ENCODE results near the gene SFTPD. TPM values are rescaled to one million over a fixed set of nuclear protein-coding genes. Genes with fewer than 3 reads are reported as not detected.

Gene SFTPD
- total RNA-seq, 1 experiment from 2014 or later, result not detected

DNA sequence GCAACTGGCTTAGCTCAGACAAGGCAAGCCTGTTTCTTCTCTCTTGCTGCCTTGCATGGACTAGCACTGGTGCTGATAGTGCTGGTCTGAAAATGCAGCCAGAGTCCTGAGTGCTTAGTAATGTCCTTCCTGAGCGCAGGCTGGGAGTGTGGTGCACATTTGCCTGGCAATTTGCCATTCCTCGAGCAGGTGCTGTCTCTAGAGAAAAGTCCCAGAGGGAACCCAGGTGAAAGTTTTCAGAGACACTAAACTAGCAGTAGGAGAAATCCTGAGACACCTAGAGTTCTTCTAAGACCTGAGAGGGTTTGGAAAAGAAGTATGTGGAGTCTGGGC lies 1.9 kb downstream of the SFTPD start:
- no peak for DNase-seq (ENCODE audit: low spot score)
- no TSS peak for BruUV-seq (replicated peaks)
- no peak overlapping the region for H3K27ac ChIP-seq (ENCODE audit: low read depth, low read length, poor library complexity, severe bottlenecking)
- no peaks in the 10 kb centered on the region for H3K9me3 ChIP-seq (ENCODE audit: low read depth, low read length, poor library complexity, severe bottlenecking)
- H3K27me3 ChIP-seq (replicated peaks; ENCODE audit: insufficient read depth, low read depth, low read length, poor library complexity), result peaks cover 8% of the 10 kb centered on the region
- no peak overlapping the region for H3K4me3 ChIP-seq (ENCODE audit: low read depth, low read length, poor library complexity, severe bottlenecking)
- TF ChIP-seq CTCF (conservative IDR thresholded peaks at IDR 0.05; ENCODE audit: low read depth, low read length), result no peak
- no peak for TF ChIP-seq EZH2 (IDR thresholded peaks at IDR 0.05; ENCODE audit: borderline replicate concordance, low read depth, low read length, poor library complexity, severe bottlenecking)
- no peaks in the 10 kb centered on the region for H3K36me3 ChIP-seq (ENCODE audit: insufficient read depth, low read length, poor library complexity, severe bottlenecking)
- intact Hi-C loops (cut with micrococcal nuclease; ENCODE audit: unreplicated experiment), result no loop called here
- H3K4me1 ChIP-seq (ENCODE audit: insufficient read depth, low read length, poor library complexity, severe bottlenecking), result no peaks in the 10 kb centered on the region
- ChIA-PET POLR2A (ENCODE audit: low non-redundant PET) (no interaction called here), CTCF (no interaction called here)

DNA sequence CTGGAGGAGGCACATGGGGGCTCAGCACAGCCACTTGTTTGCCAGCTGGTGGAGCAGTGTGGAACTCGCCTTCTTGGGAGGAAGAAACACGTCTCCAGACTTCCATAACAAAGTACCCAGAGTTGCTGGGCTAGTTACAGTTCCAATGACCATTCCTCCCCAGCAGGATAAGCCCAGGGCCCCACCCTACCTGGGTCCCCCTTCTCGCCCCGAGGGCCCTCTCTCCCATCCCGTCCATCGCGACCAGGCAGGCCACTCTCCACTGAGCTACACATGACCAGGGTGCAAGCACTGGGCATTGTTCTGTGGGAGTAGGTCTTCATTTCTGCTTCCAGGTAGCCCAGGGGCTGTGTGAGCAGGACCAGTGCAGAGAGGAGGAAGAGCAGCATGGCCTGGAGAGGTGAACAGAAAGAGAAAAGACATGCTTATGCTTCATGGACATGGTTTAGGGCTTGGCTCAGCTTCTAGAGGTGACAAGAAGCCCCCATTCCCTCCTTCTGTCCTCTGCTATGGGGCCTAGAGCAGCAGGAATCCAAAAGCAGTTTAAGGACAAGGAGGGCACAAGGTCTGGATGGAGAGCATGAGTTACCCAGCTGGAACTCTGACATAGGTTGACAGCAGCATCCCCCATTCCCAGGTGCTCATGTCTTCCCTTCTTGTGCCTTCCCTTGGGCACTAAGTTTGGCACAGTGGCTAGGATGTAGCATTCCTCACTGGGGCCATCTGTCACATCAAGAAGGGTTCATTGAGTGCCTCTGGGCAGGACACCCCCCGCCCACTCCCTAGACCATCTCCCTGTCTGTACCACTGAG lies 2.4 kb downstream of the SFTPD start:
- ChIA-PET POLR2A (ENCODE audit: low non-redundant PET) (no interaction called here), CTCF (no interaction called here)
- Histone ChIP-seq H3K4me1 (ENCODE audit: insufficient read depth, low read length, poor library complexity, severe bottlenecking) (no peaks in the 10 kb centered on the region), H3K27ac (ENCODE audit: low read depth, low read length, poor library complexity, severe bottlenecking) (no peak overlapping the region), H3K27me3 (replicated peaks; ENCODE audit: insufficient read depth, low read depth, low read length, poor library complexity) (peaks cover 8% of the 10 kb centered on the region), H3K9me3 (ENCODE audit: low read depth, low read length, poor library complexity, severe bottlenecking) (no peaks in the 10 kb centered on the region), H3K4me3 (ENCODE audit: low read depth, low read length, poor library complexity, severe bottlenecking) (no peak overlapping the region), H3K36me3 (ENCODE audit: insufficient read depth, low read length, poor library complexity, severe bottlenecking) (no peaks in the 10 kb centered on the region)
- BruUV-seq (replicated peaks), result no TSS peak
- TF ChIP-seq CTCF (conservative IDR thresholded peaks at IDR 0.05; ENCODE audit: low read depth, low read length), result no peak
- TF ChIP-seq EZH2 (IDR thresholded peaks at IDR 0.05; ENCODE audit: borderline replicate concordance, low read depth, low read length, poor library complexity, severe bottlenecking), result no peak
- no peak for DNase-seq (ENCODE audit: low spot score)
- intact Hi-C loops (cut with micrococcal nuclease; ENCODE audit: unreplicated experiment), result no loop called here

GRCh38 chr10:79944428-79945395 lies 4.2 kb downstream of the SFTPD start:
- H3K9me3 ChIP-seq (ENCODE audit: low read depth, low read length, poor library complexity, severe bottlenecking), result no peaks in the 10 kb centered on the region
- TF ChIP-seq CTCF (conservative IDR thresholded peaks at IDR 0.05; ENCODE audit: low read depth, low read length) (no peak), EZH2 (IDR thresholded peaks at IDR 0.05; ENCODE audit: borderline replicate concordance, low read depth, low read length, poor library complexity, severe bottlenecking) (no peak)
- H3K27ac ChIP-seq (ENCODE audit: low read depth, low read length, poor library complexity, severe bottlenecking), result no peak overlapping the region
- H3K4me1 ChIP-seq (ENCODE audit: insufficient read depth, low read length, poor library complexity, severe bottlenecking), result no peaks in the 10 kb centered on the region
- BruUV-seq (replicated peaks), result no TSS peak
- no peak for DNase-seq (ENCODE audit: low spot score)
- ChIA-PET POLR2A (ENCODE audit: low non-redundant PET) (no interaction called here), CTCF (no interaction called here)
- H3K36me3 ChIP-seq (ENCODE audit: insufficient read depth, low read length, poor library complexity, severe bottlenecking), result no peaks in the 10 kb centered on the region
- H3K27me3 ChIP-seq (replicated peaks; ENCODE audit: insufficient read depth, low read depth, low read length, poor library complexity), result peaks cover 8% of the 10 kb centered on the region
- intact Hi-C loops (cut with micrococcal nuclease; ENCODE audit: unreplicated experiment), result no loop called here
- H3K4me3 ChIP-seq (ENCODE audit: low read depth, low read length, poor library complexity, severe bottlenecking), result no peak overlapping the region

Measured in A673 (cell line).